HepG2 (cell line): Measurements from ENCODE around the gene ABHD13.

ENCODE experiments used
- CTCF ChIP-seq: sonication (generic); formaldehyde crosslinking; IDR thresholded peaks from 2 replicates; pipeline ENCODE4 v1.5.0; 2020; ENCODE audit warnings: mild to moderate bottlenecking, missing genetic modification reagents, moderate library complexity
- DRAP1 ChIP-seq: IDR thresholded peaks from 2 replicates; pipeline ENCODE4 v1.6.1; 2016; ENCODE audit warnings: missing genetic modification reagents, missing compliant biosample characterization
- GFI1 ChIP-seq: sonication (generic); formaldehyde crosslinking; IDR thresholded peaks from 2 replicates; pipeline ENCODE4 v1.5.0; 2020; ENCODE audit warnings: missing genetic modification reagents, mild to moderate bottlenecking, borderline replicate concordance
- MEF2D ChIP-seq: sonication (generic); formaldehyde crosslinking; IDR thresholded peaks from 2 replicates; pipeline ENCODE4 v1.5.1; 2020; ENCODE audit warnings: mild to moderate bottlenecking, missing genetic modification reagents
- PRPF4 ChIP-seq: fragments of 200-400 bp; formaldehyde crosslinking; IDR thresholded peaks from 2 replicates; pipeline ENCODE4 v1.6.1; 2016; ENCODE audit warnings: low read length, low read depth; ENCODE audit not compliant: poor library complexity, severe bottlenecking
- ZNF335 ChIP-seq: sonication (generic); formaldehyde crosslinking; IDR thresholded peaks from 2 replicates; pipeline ENCODE4 v1.4.0; 2020; ENCODE audit warnings: missing genetic modification reagents

- TF ChIP-seq ZNF335: no peak
- TF ChIP-seq MEF2D (CRISPR knock-in tag): no peak
- no peak for TF ChIP-seq DRAP1 (CRISPR knock-in tag)
- no peak for TF ChIP-seq GFI1 (CRISPR knock-in tag)
- TF ChIP-seq CTCF (CRISPR knock-in tag): no peak
- TF ChIP-seq PRPF4: no peak
Observed at GRCh38 chr13:108213946-108214345, 4.2 kb upstream of the ABHD13 start.
